Body of pancreas (tissue), 4 donors: ENCODE results near the gene PPP1R3A. TPM values are rescaled to one million over a fixed set of nuclear protein-coding genes. Genes with fewer than 3 reads are reported as not detected.

Experiments
- ATAC-seq: fragments of 150-250 bp; one replicate; pipeline ENCODE4 v1.9.1; 2016
- DNase-seq, 4 donors: peaks; one replicate each; pipeline ENCODE4 v3.0.0-alpha.2; 2019
- H3K27ac ChIP-seq, 4 donors: fragments of 200-600 bp; sonication (generic); 1 replicate in 3 of 4; 2 replicates in 1 of 4; pipeline versions ENCODE4 v1.5.1 to v1.6.1; 2016 to 2019; ENCODE audit warnings: mild to moderate bottlenecking in 1 of 4, mixed read lengths in 1 of 4, moderate library complexity in 1 of 4
- H3K27me3 ChIP-seq, 2 donors: fragments of 200-600 bp; sonication (generic); one replicate each; pipeline ENCODE4 v1.6.0; 2016; ENCODE audit warnings: mild to moderate bottlenecking in 1 of 2
- H3K36me3 ChIP-seq, 2 donors: fragments of 200-600 bp; sonication (generic); replicated peaks in 1 of 2; 2 replicates each; pipeline ENCODE4 v1.5.1; 2016; ENCODE audit warnings: low read depth in 2 of 2; ENCODE audit not compliant: insufficient read depth in 1 of 2
- H3K4me1 ChIP-seq: fragments of 200-600 bp; sonication (generic); one replicate; pipeline ENCODE4 v1.6.0; 2016
- H3K4me3 ChIP-seq, 2 donors: fragments of 200-600 bp; sonication (generic); 1 replicate in 1 of 2; 2 replicates in 1 of 2; pipeline ENCODE4 v1.5.1; 2016 to 2019
- H3K9me3 ChIP-seq, 3 donors: fragments of 200-600 bp; sonication (generic); 1 replicate in 2 of 3; 2 replicates in 1 of 3; pipeline ENCODE4 v1.5.1; 2016
- POLR2A ChIP-seq, 3 donors: fragments of 450-650 bp; IDR thresholded peaks; one replicate each; pipeline ENCODE4 v1.6.1; 2016; ENCODE audit warnings: antibody characterized with exemption in 3 of 3, mild to moderate bottlenecking in 2 of 3
- WGBS, 2 donors: methylation state at CpG; one replicate each; pipeline ENCODE4 v1.1.5; 2017; 5-methylcytosine and 5-hydroxymethylcytosine counted together
- intact Hi-C: fragments of 100-400 bp; cut with DNase I; formaldehyde crosslinking; loops from one replicate; pipeline ENCODE4 v1.15.1; 2023
- total RNA-seq, 2 donors: library from RNA; depleted of rRNA; stranded (reverse); fragments of >200 nt; gene quantifications; one replicate each; pipeline ENCODE4 v1.1.0, GENCODE V29; 2016
- TF ChIP-seq, protein P1 (sequence below), 7 experiments: fragments of 450-650 bp in 4 of 7; fragments of 200-600 bp in 3 of 7; sonication (generic) in 3 of 7; IDR thresholded peaks; one replicate each; pipeline ENCODE4 v1.5.1; 2016 to 2019; ENCODE audit warnings: antibody characterized with exemption in 7 of 7

PPP1R3A gene
- not detected for total RNA-seq

GRCh38 chr7:113918946-113919345, at the start of gene PPP1R3A:
Gene PPP1R3A (minus strand): TSS chr7:113919009. CDS start chr7:113918996, 13 bp downstream.
- intact Hi-C loops = no loop called here
- WGBS, 2 donors = 48 to 60% methylated on average over 2 of the region's 2 CpGs
- Histone ChIP-seq H3K4me1 (no peaks in the 10 kb centered on the region), H3K27ac (no peak within 1 kb of the TSS), H3K27me3 (no peaks in the 10 kb centered on the region), H3K9me3 (no peaks in the 10 kb centered on the region), H3K4me3 (no peak within 1 kb of the TSS), H3K36me3 (no peaks in the 10 kb centered on the region)
- TF ChIP-seq POLR2A (IDR thresholded peaks at IDR 0.05) = no peak
- TF ChIP-seq, protein P1, sequence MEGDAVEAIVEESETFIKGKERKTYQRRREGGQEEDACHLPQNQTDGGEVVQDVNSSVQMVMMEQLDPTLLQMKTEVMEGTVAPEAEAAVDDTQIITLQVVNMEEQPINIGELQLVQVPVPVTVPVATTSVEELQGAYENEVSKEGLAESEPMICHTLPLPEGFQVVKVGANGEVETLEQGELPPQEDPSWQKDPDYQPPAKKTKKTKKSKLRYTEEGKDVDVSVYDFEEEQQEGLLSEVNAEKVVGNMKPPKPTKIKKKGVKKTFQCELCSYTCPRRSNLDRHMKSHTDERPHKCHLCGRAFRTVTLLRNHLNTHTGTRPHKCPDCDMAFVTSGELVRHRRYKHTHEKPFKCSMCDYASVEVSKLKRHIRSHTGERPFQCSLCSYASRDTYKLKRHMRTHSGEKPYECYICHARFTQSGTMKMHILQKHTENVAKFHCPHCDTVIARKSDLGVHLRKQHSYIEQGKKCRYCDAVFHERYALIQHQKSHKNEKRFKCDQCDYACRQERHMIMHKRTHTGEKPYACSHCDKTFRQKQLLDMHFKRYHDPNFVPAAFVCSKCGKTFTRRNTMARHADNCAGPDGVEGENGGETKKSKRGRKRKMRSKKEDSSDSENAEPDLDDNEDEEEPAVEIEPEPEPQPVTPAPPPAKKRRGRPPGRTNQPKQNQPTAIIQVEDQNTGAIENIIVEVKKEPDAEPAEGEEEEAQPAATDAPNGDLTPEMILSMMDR (IDR thresholded peaks at IDR 0.05) = no peak
- DNase-seq (no peak), ATAC-seq (no peak)

GRCh38 chr7:113963356-113963755, 44.5 kb upstream of the PPP1R3A start:
- Histone ChIP-seq H3K9me3 (no peaks in the 10 kb centered on the region), H3K36me3 (no peaks in the 10 kb centered on the region), H3K27me3 (no peaks in the 10 kb centered on the region), H3K4me3 (no peak overlapping the region), H3K27ac (no peak overlapping the region), H3K4me1 (no peaks in the 10 kb centered on the region)
- DNase-seq (no peak), ATAC-seq (no peak)
- TF ChIP-seq POLR2A (IDR thresholded peaks at IDR 0.05) = no peak
- TF ChIP-seq, protein P1 (IDR thresholded peaks at IDR 0.05) = no peak
- WGBS, 2 donors = 50 to 55% methylated on average over 2 of the region's 2 CpGs
- intact Hi-C loops = no loop called here

GRCh38 chr7:113959910-113960309, 41.1 kb upstream of the PPP1R3A start:
- H3K27ac ChIP-seq = no peak overlapping the region
- no peak for TF ChIP-seq POLR2A (IDR thresholded peaks at IDR 0.05)
- TF ChIP-seq, protein P1 (IDR thresholded peaks at IDR 0.05) = no peak
- 34 to 70% methylated on average over 2 of the region's 2 CpGs for WGBS, 2 donors
- H3K27me3 ChIP-seq = no peaks in the 10 kb centered on the region
- DNase-seq = no peak
- no peak overlapping the region for H3K4me3 ChIP-seq
- ATAC-seq = no peak
- no peaks in the 10 kb centered on the region for H3K36me3 ChIP-seq
- no peaks in the 10 kb centered on the region for H3K4me1 ChIP-seq
- intact Hi-C loops = no loop called here
- H3K9me3 ChIP-seq = no peaks in the 10 kb centered on the region

DNA sequence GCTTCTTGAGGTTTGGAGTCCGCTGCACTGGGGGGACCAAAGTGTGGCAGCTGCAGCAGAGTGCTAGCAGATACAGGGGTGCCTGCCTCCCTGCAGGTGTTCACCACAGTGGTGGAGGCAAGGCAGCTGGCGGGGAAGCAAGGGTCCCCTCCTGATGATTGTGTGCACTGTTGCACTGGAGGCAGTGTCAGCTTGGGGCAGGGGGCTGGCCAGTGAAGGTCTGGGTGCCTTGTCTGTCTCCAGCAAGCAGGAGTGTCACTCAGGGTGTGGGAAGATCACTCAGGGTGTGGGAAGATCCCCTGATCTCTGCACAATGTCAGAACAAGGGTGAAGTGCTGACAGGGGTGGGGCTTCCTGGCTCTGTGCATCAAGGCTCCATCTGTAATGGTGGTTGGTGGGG, 36.3 kb upstream of the PPP1R3A start:
- H3K27me3 ChIP-seq = no peaks in the 10 kb centered on the region
- H3K9me3 ChIP-seq = peaks cover 0 to 4% (median 0%) of the 10 kb centered on the region in 3 donors
- no peaks in the 10 kb centered on the region for H3K4me1 ChIP-seq
- ATAC-seq = no peak
- H3K27ac ChIP-seq = no peak overlapping the region
- H3K4me3 ChIP-seq = no peak overlapping the region
- 74 to 77% methylated on average over 2 of the region's 2 CpGs for WGBS, 2 donors
- no peak for DNase-seq
- no peaks in the 10 kb centered on the region for H3K36me3 ChIP-seq
- no peak for TF ChIP-seq POLR2A (IDR thresholded peaks at IDR 0.05)
- TF ChIP-seq, protein P1 (IDR thresholded peaks at IDR 0.05) = no peak
- intact Hi-C loops = no loop called here

GRCh38 chr7:113953553-113953952, 34.7 kb upstream of the PPP1R3A start:
- DNase-seq = no peak
- Histone ChIP-seq H3K4me3 (no peak overlapping the region), H3K27me3 (no peaks in the 10 kb centered on the region), H3K36me3 (no peaks in the 10 kb centered on the region), H3K9me3 (peaks cover 0 to 4% (median 0%) of the 10 kb centered on the region in 3 donors), H3K27ac (no peak overlapping the region), H3K4me1 (no peaks in the 10 kb centered on the region)
- intact Hi-C loops = no loop called here
- 62 to 73% methylated on average over 2 of the region's 2 CpGs for WGBS, 2 donors
- no peak for TF ChIP-seq POLR2A (IDR thresholded peaks at IDR 0.05)
- TF ChIP-seq, protein P1 (IDR thresholded peaks at IDR 0.05) = no peak
- ATAC-seq = no peak
